T47D (cell line): Measurements from ENCODE around the gene NKAIN2.

Experiments used
- DNase-seq, 2 experiments: peaks; one replicate each; pipeline versions ENCODE4 v3.0.0 to v3.0.0-alpha.2; 2011 to 2012; ENCODE audit warnings: low read depth in 1 of 2, low spot score in 1 of 2
- JUND ChIP-seq: IDR thresholded peaks from 2 replicates; pipeline ENCODE4 v1.6.1; 2012; ENCODE audit warnings: low read depth
- in situ Hi-C: cut with HindIII; loops from 2 replicates; pipeline ENCODE4 v1.10.0; 2016; ENCODE audit warnings: low sequenced_read_pairs, low pct_unique_long_range_greater_than_20kb

The NKAIN2 gene

DNA sequence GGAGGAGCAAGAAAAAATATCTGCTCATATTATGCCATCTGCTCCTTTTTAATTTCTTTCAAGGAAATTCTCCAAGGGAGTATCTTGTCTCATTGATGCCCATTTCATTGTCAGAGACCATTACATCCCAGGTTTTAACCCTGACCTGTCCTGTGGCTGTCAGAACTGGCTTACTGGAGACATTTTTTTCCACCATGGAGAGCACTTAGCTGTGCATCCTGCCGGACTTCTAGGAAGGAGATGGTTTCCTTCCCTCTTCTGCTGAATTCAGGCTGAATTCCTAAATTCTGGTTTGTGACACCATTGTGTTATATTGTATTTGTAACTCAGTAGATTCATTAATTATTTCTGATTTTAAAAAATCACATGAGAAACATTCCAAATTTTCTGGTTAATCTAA is 70.3 kb downstream of the NKAIN2 start:
- no peak for DNase-seq
- TF ChIP-seq JUND, result no peak
- in situ Hi-C loops, result no loop called here

DNA sequence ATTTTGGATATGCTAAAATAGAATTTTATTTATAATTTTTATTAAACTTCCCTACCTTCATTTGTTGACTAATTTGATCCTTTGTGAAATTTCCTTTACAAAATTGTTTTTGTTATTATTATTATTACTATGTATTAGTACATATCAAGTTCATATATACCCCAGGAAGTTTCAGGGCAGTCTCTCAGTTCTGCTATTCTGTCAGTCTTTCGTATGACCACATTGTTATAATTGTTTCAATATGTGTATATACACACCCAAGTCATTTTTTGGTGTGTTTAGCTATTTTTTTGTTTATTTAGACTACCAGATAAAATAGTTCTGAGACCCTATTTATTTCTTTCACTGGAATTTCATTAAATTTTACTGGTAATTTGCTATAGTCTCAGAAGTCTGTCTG is 72.1 kb downstream of the NKAIN2 start:
- no peak for TF ChIP-seq JUND
- DNase-seq, result no peak
- in situ Hi-C loops, result no loop called here

DNA sequence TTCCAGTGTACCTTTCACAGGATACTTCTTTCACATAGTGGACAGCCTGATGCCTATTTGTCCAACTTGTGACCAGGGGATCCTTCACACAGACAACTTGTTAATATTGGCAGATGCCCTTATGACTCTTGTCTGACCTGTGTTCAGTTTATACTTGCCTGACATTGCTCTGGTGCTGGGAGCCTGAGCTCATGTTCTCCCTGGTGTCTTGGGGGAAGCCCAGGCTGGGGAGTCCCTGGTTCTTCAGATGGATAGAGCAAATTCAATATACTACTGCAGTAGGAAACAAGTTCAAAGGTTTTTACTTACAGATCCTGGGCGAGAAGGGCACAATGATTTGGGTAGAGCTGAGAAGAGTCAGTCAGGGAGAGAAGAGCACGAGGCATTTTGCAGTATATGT is 76.1 kb downstream of the NKAIN2 start:
- in situ Hi-C loops, result no loop called here

DNA sequence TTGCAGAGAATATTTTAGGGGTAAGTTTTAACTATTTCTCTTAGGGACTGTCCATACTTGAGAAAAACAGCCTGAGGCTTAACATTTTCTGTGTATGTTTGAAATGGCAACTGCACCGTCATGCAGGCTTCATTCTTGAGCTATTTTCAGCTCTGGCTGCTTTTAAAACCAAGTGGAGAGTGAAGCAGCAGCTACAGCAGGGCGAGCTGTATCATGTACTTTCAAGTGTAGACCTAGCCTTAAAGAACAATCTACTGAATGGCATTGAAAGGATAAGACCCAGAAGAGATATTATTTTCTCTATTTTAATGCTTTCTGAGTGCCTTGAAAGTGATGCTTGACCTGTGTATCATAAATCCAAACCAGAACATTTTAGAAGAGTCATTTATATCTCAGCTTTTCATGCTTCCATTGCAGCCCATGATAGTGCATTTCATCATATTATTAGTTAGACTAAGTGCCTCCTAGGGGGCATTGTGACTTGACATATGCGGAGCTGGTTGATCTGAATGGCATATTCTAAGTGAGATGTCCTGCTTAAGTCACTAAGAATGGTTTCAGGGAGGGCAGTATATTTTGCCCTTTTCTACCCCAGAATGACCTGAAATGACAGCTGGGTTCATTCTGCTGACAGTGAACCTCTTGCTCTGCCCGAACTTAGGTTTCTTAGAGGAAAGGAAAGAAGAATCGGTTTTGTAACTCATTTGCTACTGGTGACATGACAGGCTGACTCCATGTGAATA is 85.3 kb downstream of the NKAIN2 start:
- in situ Hi-C loops, result no loop called here
- TF ChIP-seq JUND, result no peak
- no peak for DNase-seq

More for the DNA sequence above, 76.1 kb downstream of the NKAIN2 start:
- DNase-seq, result no peak
- no peak for TF ChIP-seq JUND

DNA sequence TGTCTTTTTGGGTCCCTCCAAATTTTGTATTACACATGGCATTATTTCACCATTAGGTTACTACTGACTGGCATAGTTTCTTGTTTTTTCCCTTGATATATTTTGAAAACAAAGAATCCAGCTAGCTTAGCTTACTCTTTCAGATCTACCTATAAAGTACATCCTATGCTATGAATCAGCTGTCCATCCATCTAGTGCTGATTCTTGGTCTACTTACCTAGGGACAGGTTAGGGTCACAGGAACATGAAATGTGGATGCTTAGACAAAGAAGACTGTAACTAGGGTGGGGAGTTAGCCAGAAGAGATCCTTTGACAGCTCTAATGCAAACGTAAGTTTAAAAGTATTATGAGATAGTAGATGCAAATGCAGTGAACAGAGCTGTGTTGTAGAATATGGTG is 91.7 kb downstream of the NKAIN2 start:
- peak in 1 of 2 experiments; percentile 1 for DNase-seq
- in situ Hi-C loops, result no loop called here

DNA sequence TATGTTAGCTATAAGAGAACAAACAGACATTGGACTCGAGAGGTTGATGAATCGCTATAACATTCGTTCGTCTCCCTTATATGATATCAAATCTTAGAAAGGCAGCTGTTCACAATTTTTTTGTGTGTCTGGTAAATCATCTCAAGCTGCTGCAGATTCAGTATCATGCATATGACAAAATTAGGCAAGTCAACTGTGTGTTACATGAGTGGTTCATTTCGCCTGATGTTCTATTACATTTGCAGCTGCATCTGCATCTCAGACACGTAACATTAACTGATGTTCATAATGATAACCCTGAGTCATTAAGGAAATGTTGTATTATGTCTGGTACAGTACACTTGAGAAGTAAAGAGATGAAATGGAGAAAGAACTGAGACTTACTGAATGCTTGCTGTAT is 92.1 kb downstream of the NKAIN2 start:
- in situ Hi-C loops, result no loop called here
- no peak for TF ChIP-seq JUND
- DNase-seq, result no peak

More for the DNA sequence above, 91.7 kb downstream of the NKAIN2 start:
- TF ChIP-seq JUND, result no peak

DNA sequence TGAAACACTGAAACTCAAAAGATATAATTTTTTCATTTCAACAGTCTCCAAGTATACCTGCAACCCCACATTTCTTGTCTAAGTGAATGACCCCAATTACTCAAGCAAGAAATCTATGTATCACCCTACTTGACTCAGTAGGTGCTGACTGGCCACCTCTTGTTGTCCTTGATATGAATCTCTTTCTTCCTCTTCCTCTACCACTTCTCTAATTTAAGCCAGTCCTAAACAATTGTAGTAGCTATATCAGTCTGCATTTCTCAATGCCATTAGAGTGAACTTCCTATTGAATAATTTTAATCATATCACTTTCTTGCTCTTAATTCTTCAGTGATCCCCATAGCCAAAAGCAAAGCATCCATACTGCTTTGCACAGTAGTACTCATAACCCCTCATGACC is 93.2 kb downstream of the NKAIN2 start:
- in situ Hi-C loops, result no loop called here
- no peak for TF ChIP-seq JUND
- no peak for DNase-seq

DNA sequence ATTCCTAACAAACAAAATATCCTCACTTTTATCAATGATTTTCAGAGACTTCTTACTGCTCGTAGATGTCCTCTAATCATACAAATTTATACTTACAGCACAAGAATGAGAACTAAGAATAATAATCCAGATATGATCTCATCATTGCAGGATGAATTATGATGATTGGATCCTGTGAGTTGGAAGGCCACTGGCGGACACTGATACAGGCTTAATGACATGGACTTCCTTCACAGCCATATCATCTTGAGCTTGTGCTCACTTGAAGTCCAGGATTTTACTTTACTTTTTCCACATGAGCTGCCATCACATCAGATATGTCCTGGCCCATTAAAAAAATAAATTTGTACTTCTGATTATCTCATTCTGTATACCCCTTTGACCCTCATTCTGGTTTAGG is 94.3 kb downstream of the NKAIN2 start:
- no peak for DNase-seq
- in situ Hi-C loops, result no loop called here
- no peak for TF ChIP-seq JUND

DNA sequence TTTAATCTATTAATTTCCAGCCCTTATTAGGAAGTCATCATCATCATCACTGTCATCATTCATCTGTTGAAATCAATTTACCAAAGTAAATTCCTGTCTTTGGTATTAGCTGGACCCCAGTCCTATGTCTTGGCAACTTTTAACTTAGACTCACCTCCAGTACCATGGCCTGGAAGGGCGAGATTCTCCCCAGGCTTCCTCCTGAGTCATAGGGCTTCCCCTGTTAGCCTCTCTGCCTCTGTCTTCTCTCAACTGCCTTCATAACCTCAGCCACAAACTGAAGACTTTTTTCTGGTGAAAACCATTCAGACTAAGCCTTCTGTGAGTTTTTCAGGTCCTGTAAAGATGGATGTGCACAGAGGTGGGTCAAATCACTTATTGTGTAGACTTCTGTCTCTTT is 95.0 kb downstream of the NKAIN2 start:
- DNase-seq, result no peak
- TF ChIP-seq JUND, result no peak
- in situ Hi-C loops, result no loop called here

DNA sequence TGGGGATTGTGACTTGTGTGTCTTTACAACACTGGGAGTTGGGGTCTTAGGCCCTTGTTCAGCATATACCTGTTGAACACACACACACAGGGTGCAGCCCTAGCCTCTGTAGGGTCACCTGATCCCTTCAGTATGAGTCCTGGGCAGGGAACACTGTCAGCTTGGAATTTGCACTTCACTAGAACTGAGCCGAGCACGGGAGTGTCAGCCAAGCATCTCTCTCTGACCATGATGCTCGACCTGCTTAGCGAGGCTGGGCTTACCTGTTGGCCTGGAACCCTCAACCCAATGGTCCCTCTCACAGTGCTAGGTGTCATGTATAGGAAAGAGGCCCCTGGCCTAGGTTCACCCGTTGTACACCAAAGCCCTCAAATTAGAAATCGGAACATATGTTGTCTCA is 96.1 kb downstream of the NKAIN2 start:
- peak in 1 of 2 experiments; percentile 0 for DNase-seq
- no peak for TF ChIP-seq JUND
- in situ Hi-C loops, result no loop called here

DNA sequence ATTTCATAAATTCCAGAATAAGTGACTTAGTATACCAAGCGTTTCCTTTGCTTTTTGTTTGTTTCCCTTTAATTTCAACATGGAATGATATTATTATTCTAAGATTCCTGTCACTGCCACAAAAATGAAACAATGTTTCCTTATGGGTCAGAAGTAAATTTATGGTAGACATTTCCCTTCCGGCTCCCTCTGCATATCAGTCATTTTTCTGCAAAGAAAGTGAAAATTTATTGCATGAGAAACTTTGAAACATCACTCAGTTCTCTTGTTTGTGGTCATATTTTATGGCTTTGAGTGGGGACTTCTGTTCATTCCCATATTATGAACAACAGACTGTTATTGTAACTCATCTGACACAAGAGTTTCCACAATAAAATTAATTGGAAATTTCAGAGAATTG is 97.8 kb downstream of the NKAIN2 start:
- no peak for DNase-seq
- TF ChIP-seq JUND, result no peak
- in situ Hi-C loops, result no loop called here

DNA sequence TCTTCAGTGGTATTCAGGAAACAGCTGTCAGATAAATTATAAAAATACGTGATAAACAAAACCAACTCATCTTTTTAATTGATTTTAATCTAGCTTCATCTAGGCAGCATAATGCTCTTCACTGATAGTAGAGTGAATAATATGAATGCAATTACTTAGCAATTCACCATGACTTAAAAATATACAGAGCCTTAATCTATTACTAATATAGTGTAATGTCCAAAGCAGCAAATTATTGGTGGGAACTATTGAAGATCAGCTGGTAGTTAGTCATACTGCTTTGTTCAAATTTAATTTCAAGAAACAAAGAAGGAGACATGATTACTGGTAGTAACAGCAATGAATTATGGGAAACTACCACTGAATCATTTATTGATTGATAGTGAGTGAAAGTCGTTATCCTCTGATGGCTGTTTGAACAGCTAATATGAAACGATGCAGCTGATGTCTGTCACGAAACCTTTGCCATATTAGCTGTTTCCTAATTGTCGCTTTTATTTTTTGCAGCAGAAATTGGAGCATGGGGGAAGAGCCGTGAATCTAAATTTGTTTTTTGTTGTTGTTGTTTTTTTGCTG is 99.2 kb downstream of the NKAIN2 start:
- in situ Hi-C loops, result no loop called here
- TF ChIP-seq JUND, result no peak
- no peak for DNase-seq

DNA sequence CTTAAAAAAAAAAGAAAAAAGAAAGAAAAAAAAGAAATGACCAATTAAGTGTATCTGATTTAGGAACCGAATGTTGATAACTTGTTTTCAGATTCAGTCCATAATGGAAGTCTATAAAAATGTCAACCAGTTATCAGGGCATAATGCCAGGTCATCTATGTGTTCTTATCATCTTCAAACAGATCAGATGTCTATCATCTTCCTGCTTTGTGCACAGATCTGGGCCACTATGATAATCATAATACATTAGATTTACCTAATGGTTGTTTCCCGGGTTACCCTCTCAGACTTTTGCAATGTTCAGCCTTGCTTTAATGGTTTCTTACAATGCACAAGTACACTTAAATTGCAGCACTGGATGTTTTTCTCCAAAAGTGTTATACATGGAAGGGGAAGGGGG is 100.6 kb downstream of the NKAIN2 start:
- no peak for DNase-seq
- in situ Hi-C loops, result no loop called here
- no peak for TF ChIP-seq JUND

DNA sequence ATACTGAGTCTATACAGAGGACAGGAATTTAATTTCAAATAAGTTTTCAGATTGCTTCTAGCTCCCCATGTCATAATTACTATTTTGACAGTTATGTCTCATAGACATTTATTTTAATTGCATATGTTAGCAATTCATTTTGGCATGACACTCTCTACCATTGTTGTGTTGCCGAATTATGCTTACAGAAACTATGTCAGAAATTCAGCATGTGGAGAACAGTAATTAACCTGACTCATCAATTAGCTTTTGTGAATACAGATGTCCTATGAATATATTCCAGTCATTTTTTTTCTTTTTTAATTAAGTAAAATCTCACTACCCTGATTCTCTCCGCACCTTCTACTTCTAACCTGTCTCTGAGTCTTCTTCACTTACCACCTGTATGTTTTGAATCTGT is 105.1 kb downstream of the NKAIN2 start:
- in situ Hi-C loops, result no loop called here
- no peak for TF ChIP-seq JUND
- DNase-seq, result no peak
